NCI-H82 treated with DMSO at 0.1 percent for 48 hours (cell line): ENCODE measurements around the gene PCDH17.

Source experiments
- DNase-seq: peaks from one replicate; lab custom pipeline; 2025; ENCODE audit not compliant: unreplicated experiment; lab: John Stamatoyannopoulos, UW

Gene PCDH17

DNA sequence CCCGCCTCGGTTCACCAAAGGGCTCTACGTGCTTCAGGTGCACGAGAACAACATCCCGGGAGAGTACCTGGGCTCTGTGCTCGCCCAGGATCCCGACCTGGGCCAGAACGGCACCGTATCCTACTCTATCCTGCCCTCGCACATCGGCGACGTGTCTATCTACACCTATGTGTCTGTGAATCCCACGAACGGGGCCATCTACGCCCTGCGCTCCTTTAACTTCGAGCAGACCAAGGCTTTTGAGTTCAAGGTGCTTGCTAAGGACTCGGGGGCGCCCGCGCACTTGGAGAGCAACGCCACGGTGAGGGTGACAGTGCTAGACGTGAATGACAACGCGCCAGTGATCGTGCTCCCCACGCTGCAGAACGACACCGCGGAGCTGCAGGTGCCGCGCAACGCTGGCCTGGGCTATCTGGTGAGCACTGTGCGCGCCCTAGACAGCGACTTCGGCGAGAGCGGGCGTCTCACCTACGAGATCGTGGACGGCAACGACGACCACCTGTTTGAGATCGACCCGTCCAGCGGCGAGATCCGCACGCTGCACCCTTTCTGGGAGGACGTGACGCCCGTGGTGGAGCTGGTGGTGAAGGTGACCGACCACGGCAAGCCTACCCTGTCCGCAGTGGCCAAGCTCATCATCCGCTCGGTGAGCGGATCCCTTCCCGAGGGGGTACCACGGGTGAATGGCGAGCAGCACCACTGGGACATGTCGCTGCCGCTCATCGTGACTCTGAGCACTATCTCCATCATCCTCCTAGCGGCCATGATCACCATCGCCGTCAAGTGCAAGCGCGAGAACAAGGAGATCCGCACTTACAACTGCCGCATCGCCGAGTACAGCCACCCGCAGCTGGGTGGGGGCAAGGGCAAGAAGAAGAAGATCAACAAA, 2.6 kb downstream of the PCDH17 start:
- no peak for DNase-seq

DNA sequence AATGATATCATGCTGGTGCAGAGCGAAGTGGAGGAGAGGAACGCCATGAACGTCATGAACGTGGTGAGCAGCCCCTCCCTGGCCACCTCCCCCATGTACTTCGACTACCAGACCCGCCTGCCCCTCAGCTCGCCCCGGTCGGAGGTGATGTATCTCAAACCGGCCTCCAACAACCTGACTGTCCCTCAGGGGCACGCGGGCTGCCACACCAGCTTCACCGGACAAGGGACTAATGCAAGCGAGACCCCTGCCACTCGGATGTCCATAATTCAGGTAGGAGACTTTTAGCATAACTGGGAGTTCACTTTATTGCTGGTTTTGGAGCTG, 3.3 kb downstream of the PCDH17 start:
- DNase-seq = no peak

GRCh38 chr13:57635541-57636085, 4.1 kb downstream of the PCDH17 start:
- DNase-seq = no peak

DNA sequence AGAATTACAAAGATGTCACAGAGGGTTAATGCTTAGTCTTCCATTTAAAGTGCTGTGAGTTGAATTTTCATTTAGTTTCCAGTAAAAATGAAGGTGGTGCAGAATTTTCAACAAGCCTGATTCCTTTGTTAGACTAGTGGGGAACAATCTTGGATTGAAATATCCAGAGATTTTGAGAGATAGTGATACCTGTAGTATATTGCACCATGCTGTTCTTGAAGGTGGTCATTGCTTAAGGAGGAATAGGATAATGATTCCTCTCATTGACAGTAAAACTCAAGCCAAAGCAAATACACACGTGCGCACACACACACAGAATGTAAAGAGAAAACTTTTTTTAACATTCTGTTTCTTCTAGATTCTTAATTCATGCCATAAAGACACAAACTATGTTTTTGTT, 5.3 kb downstream of the PCDH17 start:
- DNase-seq = no peak

GRCh38 chr13:57637515-57637914, 6.0 kb downstream of the PCDH17 start:
- DNase-seq = no peak

DNA sequence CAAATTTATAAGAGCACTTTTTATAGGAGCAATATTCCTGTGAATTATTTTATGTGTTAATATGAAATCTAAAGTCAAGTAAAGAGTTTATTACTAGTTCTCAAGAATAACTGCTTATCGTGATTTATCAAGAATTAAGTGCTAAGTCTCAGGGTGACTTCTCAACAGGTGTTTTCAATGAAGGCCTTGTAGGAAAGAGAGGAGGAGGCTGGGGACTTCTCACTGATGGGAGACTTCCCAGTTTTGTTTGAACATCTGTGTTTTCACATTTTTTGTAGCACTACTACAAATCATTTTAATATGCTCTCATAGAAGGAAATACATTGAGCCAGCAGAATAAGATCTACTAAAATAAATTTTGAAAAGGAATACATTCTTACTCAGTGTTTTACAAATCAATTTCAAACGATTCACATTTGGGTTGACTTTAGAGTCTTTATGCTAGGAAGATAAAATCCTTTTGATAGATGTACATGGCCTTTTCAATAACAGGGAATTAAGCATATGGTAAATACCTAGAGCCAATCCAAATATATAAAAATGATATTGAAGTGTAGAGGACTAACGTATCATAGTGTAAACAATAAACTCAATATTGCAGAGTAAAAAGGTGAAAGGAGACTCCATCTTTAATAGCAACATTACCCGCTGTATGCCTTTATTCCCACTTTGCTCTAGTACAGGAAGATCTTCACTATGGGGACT, 6.8 kb downstream of the PCDH17 start:
- no peak for DNase-seq

- no peak for DNase-seq
Measured at GRCh38 chr13:57640607-57641006, 9.1 kb downstream of the PCDH17 start.

DNA sequence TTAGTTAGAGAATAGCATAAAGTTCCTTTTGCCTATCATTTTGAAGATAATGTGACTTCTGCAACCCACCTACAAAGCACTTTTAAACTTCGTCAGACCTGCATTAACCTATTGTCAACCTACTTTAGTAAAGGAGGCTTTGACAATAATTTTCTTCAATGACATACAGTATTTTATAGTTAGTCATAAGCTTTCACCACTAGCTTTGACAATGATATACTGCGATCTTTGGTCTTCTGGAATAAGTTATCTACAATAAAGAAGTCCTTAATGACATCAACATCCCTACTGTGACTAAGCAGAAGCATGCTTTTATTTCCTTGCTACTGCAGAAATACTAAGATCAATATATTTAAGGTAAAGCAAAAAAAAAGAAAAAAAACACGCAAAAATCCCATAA, 9.5 kb downstream of the PCDH17 start:
- DNase-seq = no peak

GRCh38 chr13:57644106-57644505, 12.6 kb downstream of the PCDH17 start:
- no peak for DNase-seq

DNA sequence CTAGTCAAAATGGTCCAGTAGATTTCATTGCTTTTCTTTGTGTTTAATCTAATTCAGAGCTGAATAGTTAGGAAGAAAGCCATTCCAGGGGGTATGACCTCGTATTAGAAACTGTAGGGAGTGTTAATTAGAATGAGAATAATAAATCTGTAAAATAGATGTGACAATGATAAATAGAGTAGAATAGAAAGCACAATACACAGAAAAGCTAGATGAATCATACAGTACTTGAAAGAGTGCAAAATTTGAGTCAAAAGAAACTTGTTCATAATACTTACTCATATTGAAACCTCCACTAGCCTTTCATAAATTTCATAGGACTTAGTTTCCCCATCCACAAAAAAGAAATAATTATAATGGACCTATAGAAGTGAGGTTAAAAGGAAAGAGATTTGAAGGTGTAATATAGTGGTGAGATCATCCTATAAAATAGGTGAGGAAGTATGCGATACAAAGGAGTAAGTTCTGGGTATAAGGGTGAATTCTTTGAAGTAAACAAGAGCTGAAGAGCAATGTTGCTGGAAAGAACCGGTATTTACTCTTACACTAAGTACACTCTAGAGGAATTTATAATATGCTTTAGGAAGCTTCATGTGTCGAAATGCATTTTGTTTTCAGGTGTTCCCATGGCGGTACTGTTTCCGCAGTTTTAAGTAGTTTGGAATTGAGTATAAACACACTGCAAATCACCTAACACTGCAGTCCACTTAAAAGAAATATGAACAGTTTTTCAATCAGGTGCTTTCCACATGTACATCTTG, 21.9 kb downstream of the PCDH17 start:
- DNase-seq = no peak

GRCh38 chr13:57665481-57665880, 33.9 kb downstream of the PCDH17 start:
- no peak for DNase-seq

GRCh38 chr13:57666131-57666953, 34.8 kb downstream of the PCDH17 start:
- DNase-seq = no peak

GRCh38 chr13:57672168-57672567, 40.6 kb downstream of the PCDH17 start:
- no peak for DNase-seq

DNA sequence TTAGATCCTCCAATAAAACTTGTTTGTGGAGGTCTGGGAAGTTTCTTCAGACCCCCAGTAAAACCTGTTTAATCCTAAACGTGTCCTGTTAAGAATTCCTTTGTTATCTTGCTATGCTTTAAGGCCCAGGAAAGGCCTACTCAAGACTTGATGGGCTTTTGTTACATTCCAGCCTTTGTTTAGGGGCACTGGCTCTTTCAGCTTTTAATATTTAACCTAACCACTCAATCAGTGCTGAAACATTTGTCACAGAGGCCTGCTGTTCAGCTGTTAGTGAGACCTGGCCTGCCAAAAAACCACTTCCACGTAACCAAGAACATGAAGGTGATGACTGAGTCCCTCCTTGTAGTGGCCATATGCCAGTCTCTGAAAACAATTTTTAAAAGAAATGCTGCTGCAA, 41.7 kb downstream of the PCDH17 start:
- DNase-seq = no peak

- no peak for DNase-seq
Measured at GRCh38 chr13:57675526-57675925, 44.0 kb downstream of the PCDH17 start.

DNA sequence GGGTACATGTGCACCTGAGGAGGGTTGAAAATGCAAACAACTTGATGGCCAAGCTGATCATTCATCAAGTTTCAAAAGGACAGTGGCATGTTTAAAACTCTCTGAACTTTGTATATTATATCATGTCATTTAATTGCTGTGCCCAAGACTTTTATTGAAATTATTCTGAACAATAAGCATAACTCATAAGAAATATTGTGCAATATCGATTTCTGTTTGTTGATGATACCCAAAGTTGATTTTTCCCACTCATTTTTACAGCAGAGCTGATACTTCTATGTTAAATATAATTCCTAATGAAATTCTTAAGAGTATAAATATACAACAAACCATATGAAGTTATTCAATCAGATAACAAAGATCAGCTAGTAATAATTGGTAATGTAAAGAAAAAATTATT, 49.1 kb downstream of the PCDH17 start:
- DNase-seq = no peak

DNA sequence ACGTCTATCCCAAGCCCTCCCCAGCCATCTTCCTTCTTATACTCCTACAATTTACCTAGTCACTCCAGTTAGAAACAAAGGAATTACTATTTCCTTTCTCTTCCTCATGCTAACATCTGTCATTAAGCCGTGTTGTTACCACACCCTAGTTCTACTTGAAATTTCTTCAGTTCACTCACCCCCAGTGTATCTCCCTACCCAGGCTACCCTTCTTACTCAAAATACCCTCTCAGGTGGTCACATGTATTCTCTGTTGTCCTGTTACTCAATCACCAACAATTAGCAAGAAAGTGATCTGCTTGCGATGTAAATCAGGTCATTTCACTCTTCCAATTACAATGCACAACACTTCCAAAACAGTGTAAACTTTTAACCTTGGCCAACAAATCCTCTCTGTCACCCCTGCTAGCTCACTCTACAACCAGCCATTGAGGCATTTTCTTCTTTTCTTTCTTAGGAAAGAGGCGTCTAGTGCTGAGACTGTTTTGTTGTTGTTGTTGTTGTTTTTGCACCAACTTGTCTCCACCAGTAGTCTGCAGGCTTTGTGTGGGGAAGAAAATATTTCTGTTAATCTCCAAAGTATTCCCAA, 50.7 kb downstream of the PCDH17 start:
- DNase-seq = no peak

GRCh38 chr13:57698851-57699250, 67.3 kb downstream of the PCDH17 start:
- DNase-seq = peak; percentile 39

DNA sequence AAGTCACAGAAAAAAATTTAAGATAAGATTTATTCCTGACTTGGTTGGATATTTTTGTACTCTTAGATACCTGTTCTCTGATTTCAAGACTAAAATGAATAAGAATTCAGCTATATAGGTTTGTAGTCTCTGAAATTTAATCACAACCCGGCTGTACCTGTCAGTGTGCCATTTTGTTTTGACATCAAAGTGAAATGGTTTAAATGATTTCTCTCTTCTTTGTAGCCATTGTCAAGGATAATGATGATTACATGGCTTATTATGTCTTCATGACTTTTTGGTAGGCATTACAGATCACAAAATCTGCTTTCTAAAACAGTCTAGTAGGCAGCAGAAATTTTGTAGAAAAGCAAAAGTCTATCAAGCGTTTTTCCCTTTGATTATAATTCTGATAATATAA, 72.5 kb downstream of the PCDH17 start:
- DNase-seq = no peak

- DNase-seq = no peak
Measured at GRCh38 chr13:57716295-57716694, 84.8 kb downstream of the PCDH17 start.
